MV-4-11 (cell line): ENCODE data around the gene NDUFA12.
"Not testable (repeated sequence)": the region's sequence is repeated elsewhere in the genome, so short reads cannot be mapped to it uniquely, and the experiment has no call there.

ENCODE experiments used
- DNase-seq: peaks from one replicate; lab custom pipeline; 2025; lab: John Stamatoyannopoulos, UW

Gene NDUFA12

GRCh38 chr12:95003213-95003920 is at the start of gene NDUFA12:
NDUFA12 (minus strand) TSS chr12:95003697; CDS start chr12:95003680, 17 bp downstream.
- DNase-seq: peak; percentile 95

GRCh38 chr12:95051241-95051640 is 47.7 kb upstream of the NDUFA12 start:
- no peak for DNase-seq

- DNase-seq: no peak
Observed at GRCh38 chr12:95037906-95038305, 34.4 kb upstream of the NDUFA12 start.

- DNase-seq: no peak
Observed at GRCh38 chr12:95034750-95035149, 31.3 kb upstream of the NDUFA12 start.

- no peak for DNase-seq
Observed at GRCh38 chr12:95022477-95022876, 19.0 kb upstream of the NDUFA12 start.

- DNase-seq: peak; percentile 44
Observed at GRCh38 chr12:95017482-95017881, 14.0 kb upstream of the NDUFA12 start.

- DNase-seq: no peak
Observed at GRCh38 chr12:95016120-95016519, 12.6 kb upstream of the NDUFA12 start.

GRCh38 chr12:95014554-95014953 is 11.1 kb upstream of the NDUFA12 start:
- peak; percentile 32 for DNase-seq

GRCh38 chr12:95006206-95006605 is 2.7 kb upstream of the NDUFA12 start:
- DNase-seq: no peak

GRCh38 chr12:95004610-95005009 is 1.1 kb upstream of the NDUFA12 start:
- DNase-seq: peak; percentile 91

- DNase-seq: no peak
Observed at GRCh38 chr12:95003921-95004272, 400 bp upstream of the NDUFA12 start.

GRCh38 chr12:95002754-95003153 is 743 bp downstream of the NDUFA12 start:
- DNase-seq: no peak

GRCh38 chr12:94998326-94998725 is 5.2 kb downstream of the NDUFA12 start:
- peak; percentile 12 for DNase-seq

GRCh38 chr12:94997726-94998125 is 5.8 kb downstream of the NDUFA12 start:
- DNase-seq: no peak

- DNase-seq: no peak
Observed at GRCh38 chr12:94997061-94997460, 6.4 kb downstream of the NDUFA12 start.

GRCh38 chr12:94994312-94994711 is 9.2 kb downstream of the NDUFA12 start:
- DNase-seq: no peak

GRCh38 chr12:94993855-94994254 is 9.6 kb downstream of the NDUFA12 start:
- DNase-seq: not testable (repeated sequence)

- DNase-seq: no peak
Observed at GRCh38 chr12:94990222-94990621, 13.3 kb downstream of the NDUFA12 start.

GRCh38 chr12:94988471-94988870 is 15.0 kb downstream of the NDUFA12 start:
- DNase-seq: no peak

- DNase-seq: no peak
Observed at GRCh38 chr12:94987801-94988200, 15.7 kb downstream of the NDUFA12 start.

GRCh38 chr12:94987076-94987669 is 16.3 kb downstream of the NDUFA12 start:
- DNase-seq: no peak

GRCh38 chr12:94985099-94985498 is 18.4 kb downstream of the NDUFA12 start:
- not testable (repeated sequence) for DNase-seq

GRCh38 chr12:94983321-94983720 is 20.2 kb downstream of the NDUFA12 start:
- DNase-seq: no peak

GRCh38 chr12:94982456-94982855 is 21.0 kb downstream of the NDUFA12 start:
- no peak for DNase-seq
